ENCODE results near the gene HIPK2. TPM values are rescaled to one million over a fixed set of nuclear protein-coding genes. Genes with fewer than 3 reads are reported as not detected.

HIPK2 gene
- polyA plus RNA-seq, 3 donors = 1.6 to 12.1 (median 3.0) TPM

DNA sequence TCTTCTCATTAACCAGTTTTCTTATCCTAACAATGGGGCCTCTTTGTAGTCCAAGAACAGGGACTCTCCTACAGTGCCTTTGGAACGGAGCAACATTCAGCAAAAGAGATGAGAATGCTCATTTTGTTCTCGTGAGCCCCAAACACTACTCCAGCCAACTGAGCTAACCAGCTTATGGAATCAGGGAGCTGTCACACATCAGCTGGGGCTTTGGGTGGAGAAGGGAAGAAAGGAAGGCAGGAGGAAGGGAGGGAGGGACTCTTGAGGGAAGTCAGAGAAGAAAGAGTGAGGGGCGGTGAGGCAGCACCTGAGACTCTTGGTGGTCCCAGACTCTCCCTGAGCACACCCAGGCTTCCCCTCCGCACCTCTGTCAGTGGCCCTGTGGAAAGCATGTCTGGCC, 131.2 kb downstream of the HIPK2 start:
- Mint-ChIP-seq H3K4me1 (peaks cover 65% of the 10 kb centered on the region), H3K36me3 (peaks cover 53 to 59% of the 10 kb centered on the region in 2 donors), H3K27me3 (ENCODE audit: low read depth in 3 of 3) (peaks cover 0 to 3% (median 0%) of the 10 kb centered on the region in 3 donors), H3K4me3 (no peak overlapping the region), H3K9me3 (peaks cover 0 to 3% (median 0%) of the 10 kb centered on the region in 7 donors), H3K27ac (peak overlapping the region in 1 of 7 donors; percentile 25)
- H3K27ac ChIP-seq (ENCODE audit: low read depth in 1 of 2, low read length in 2 of 2) = no peak overlapping the region
- TF ChIP-seq, protein P1, sequence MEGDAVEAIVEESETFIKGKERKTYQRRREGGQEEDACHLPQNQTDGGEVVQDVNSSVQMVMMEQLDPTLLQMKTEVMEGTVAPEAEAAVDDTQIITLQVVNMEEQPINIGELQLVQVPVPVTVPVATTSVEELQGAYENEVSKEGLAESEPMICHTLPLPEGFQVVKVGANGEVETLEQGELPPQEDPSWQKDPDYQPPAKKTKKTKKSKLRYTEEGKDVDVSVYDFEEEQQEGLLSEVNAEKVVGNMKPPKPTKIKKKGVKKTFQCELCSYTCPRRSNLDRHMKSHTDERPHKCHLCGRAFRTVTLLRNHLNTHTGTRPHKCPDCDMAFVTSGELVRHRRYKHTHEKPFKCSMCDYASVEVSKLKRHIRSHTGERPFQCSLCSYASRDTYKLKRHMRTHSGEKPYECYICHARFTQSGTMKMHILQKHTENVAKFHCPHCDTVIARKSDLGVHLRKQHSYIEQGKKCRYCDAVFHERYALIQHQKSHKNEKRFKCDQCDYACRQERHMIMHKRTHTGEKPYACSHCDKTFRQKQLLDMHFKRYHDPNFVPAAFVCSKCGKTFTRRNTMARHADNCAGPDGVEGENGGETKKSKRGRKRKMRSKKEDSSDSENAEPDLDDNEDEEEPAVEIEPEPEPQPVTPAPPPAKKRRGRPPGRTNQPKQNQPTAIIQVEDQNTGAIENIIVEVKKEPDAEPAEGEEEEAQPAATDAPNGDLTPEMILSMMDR (IDR thresholded peaks at IDR 0.05) = no peak
- H4K20me1 ChIP-seq (ENCODE audit: insufficient read depth, low read length) = peaks cover 67% of the 10 kb centered on the region
- peaks cover 85% of the 10 kb centered on the region for H3K79me2 ChIP-seq (ENCODE audit: insufficient read depth, low read length)
- no peak overlapping the region for H3K4me2 ChIP-seq (replicated peaks; ENCODE audit: extremely low read depth, low read length, poor library complexity, severe bottlenecking)
- H3K4me1 ChIP-seq (ENCODE audit: control insufficient read depth in 1 of 2, insufficient read depth in 2 of 2, low read length in 2 of 2) = peaks cover 48 to 56% of the 10 kb centered on the region in 2 donors
- peaks cover 22 to 49% of the 10 kb centered on the region in 2 donors for H3K36me3 ChIP-seq (replicated peaks in 1 of 2; ENCODE audit: control insufficient read depth in 1 of 2, insufficient read depth in 2 of 2, low read length in 2 of 2)
- no peaks in the 10 kb centered on the region for H3K9me3 ChIP-seq (replicated peaks in 1 of 2; ENCODE audit: control insufficient read depth in 1 of 2, insufficient read depth in 1 of 2, low read length in 2 of 2)
- H2AFZ ChIP-seq (ENCODE audit: insufficient read depth, low read depth, low read length, poor library complexity, severe bottlenecking) = no peak overlapping the region
- H3K9ac ChIP-seq (ENCODE audit: insufficient read depth, low read length, poor library complexity, severe bottlenecking) = no peak overlapping the region
- no peaks in the 10 kb centered on the region for H3K27me3 ChIP-seq (ENCODE audit: control insufficient read depth in 2 of 2, insufficient read depth in 2 of 2, low read length in 2 of 2)
- no peak overlapping the region for H3K4me3 ChIP-seq (replicated peaks in 1 of 3; ENCODE audit: low read depth in 2 of 3, low read length in 3 of 3)
- intact Hi-C loops (cut with micrococcal nuclease) = loop anchor here (2.0 to 10.0 kb wide), 12 partner anchors 36 to 358 kb away; partner anchors contain the start of genes HIPK2 (in 1 of the 2) and TBXAS1 (in 1 of the 2)
- 100% methylated on average over 2 of the region's 4 CpGs for WGBS (ENCODE audit: insufficient coverage)
- no peak for DNase-seq

DNA sequence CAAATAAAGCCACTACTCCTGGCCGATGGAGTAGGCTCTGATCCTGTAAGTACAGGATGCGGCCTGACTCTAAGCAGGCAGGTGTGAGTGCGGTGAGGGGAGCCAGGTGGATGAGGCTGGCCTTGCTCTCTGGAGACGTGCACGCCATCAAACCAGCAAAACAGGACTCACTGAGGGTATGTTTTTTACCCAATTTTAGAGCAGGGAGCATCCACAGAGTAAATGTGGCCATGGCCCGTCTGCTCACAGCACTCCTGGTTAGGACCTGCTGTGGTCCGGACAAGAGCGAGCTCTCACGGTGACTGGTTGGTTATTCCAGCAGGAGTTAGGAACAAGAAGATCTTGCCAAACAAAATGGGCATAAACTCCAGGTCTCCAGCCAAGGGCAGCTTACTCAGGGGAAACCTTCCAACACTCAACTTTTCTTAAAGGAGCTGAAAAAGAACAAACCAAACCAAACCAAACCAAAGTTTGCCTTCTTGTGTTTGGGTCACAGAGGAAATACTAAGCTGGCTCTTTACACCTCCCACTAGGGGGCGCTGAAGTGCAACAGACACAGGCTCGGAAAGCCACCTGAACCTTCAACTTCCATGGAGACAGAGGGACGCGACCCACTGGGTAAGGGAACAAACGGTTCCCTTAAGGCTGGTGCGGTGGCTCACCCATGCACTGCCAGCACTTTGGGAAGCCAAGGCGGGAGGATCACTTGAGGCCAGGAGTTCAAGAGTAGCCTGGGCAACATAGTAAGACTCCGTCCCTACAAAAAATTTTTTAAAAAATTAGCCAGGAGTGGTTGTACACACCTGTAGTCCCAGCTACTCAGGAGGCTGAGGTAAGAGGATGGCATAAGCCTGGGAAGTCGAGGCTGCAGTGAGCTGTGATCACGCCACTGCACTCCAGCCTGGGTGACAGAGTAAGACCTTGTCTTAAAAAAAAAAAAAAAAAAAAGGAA, 131.9 kb downstream of the HIPK2 start:
- H3K4me1 Mint-ChIP-seq = peaks cover 64% of the 10 kb centered on the region
- peak overlapping the region in 1 of 2 donors; percentile 12 for H3K27ac ChIP-seq (ENCODE audit: low read depth in 1 of 2, low read length in 2 of 2)

More for the DNA sequence above, 131.9 kb downstream of the HIPK2 start:
- Histone ChIP-seq H3K36me3 (replicated peaks in 1 of 2; ENCODE audit: control insufficient read depth in 1 of 2, insufficient read depth in 2 of 2, low read length in 2 of 2) (peaks cover 19 to 43% of the 10 kb centered on the region in 2 donors), H3K4me3 (replicated peaks in 1 of 3; ENCODE audit: low read depth in 2 of 3, low read length in 3 of 3) (no peak overlapping the region), H3K4me1 (ENCODE audit: control insufficient read depth in 1 of 2, insufficient read depth in 2 of 2, low read length in 2 of 2) (peaks cover 55 to 61% of the 10 kb centered on the region in 2 donors), H2AFZ (ENCODE audit: insufficient read depth, low read depth, low read length, poor library complexity, severe bottlenecking) (no peak overlapping the region), H3K27me3 (ENCODE audit: control insufficient read depth in 2 of 2, insufficient read depth in 2 of 2, low read length in 2 of 2) (no peaks in the 10 kb centered on the region), H3K9me3 (replicated peaks in 1 of 2; ENCODE audit: control insufficient read depth in 1 of 2, insufficient read depth in 1 of 2, low read length in 2 of 2) (no peaks in the 10 kb centered on the region), H3K9ac (ENCODE audit: insufficient read depth, low read length, poor library complexity, severe bottlenecking) (no peak overlapping the region), H3K79me2 (ENCODE audit: insufficient read depth, low read length) (peaks cover 82% of the 10 kb centered on the region), H3K4me2 (replicated peaks; ENCODE audit: extremely low read depth, low read length, poor library complexity, severe bottlenecking) (no peak overlapping the region), H4K20me1 (ENCODE audit: insufficient read depth, low read length) (peaks cover 73% of the 10 kb centered on the region)
- peaks cover 46 to 55% of the 10 kb centered on the region in 2 donors for H3K36me3 Mint-ChIP-seq
- intact Hi-C loops (cut with micrococcal nuclease) = loop anchor here (2.0 to 10.0 kb wide), 12 partner anchors 36 to 359 kb away; partner anchors contain the start of genes HIPK2 (in 1 of the 2) and TBXAS1 (in 1 of the 2)
- H3K9me3 Mint-ChIP-seq = peaks cover 0 to 3% (median 0%) of the 10 kb centered on the region in 7 donors
- 55% methylated on average over 15 of the region's 19 CpGs for WGBS (ENCODE audit: insufficient coverage)
- peak overlapping the region in 1 of 2 donors; percentile 35 for H3K4me3 Mint-ChIP-seq
- H3K27ac Mint-ChIP-seq = peak overlapping the region in 3 of 7 donors; percentile 15 to 78 (median 23)
- H3K27me3 Mint-ChIP-seq (ENCODE audit: low read depth in 3 of 3) = peaks cover 0 to 3% (median 0%) of the 10 kb centered on the region in 3 donors
- DNase-seq = peak; percentile 73 to 88 (median 85)
- TF ChIP-seq, protein P1 (IDR thresholded peaks at IDR 0.05) = peak; percentile 92

Measured in CD14-positive monocyte (primary cell).